ENCODE data around the gene EBLN2.

DNA sequence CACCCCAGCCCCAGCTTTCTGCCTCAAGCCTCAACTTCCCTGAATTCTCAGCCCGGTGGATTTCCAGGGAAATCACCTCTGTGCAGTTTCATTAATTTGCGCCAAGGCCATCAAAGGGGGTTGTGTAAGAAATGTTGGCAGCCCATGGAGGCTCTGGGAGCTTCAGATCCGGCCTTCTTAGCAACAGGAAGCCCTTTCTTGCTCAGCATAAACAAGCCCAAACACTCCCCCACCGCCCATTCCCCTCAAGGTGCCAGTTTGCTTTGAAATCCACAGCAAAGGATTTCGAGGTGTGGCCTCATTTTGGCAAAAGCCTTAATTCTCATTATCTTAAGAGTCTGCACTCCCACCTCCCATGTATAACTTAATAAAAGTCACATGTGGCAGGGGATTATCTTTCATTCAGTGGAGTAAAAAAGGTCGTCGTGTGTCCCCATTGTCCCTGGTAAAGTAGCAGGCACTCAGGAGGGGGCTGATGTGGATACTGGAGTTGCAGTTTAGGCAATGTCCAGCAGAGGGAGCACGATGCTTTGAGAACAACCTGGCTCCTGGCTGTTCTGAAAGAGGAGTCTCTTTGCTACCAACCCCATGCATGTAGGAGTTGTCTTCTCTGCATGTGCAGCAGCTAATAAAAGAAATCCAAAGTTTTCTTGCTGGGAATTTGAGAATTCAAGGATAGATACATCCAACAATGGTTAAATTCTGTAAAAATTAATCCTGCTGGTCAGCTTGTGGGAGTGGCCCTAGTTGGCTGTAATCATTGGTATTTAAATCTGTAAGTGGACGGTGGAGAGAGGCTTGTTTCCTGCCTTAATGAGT, 39.5 kb downstream of the EBLN2 start:
- no peak for TF ChIP-seq EZH2 (IDR thresholded peaks at IDR 0.05; ENCODE audit: borderline replicate concordance, low read length)
- TF ChIP-seq, protein P1, sequence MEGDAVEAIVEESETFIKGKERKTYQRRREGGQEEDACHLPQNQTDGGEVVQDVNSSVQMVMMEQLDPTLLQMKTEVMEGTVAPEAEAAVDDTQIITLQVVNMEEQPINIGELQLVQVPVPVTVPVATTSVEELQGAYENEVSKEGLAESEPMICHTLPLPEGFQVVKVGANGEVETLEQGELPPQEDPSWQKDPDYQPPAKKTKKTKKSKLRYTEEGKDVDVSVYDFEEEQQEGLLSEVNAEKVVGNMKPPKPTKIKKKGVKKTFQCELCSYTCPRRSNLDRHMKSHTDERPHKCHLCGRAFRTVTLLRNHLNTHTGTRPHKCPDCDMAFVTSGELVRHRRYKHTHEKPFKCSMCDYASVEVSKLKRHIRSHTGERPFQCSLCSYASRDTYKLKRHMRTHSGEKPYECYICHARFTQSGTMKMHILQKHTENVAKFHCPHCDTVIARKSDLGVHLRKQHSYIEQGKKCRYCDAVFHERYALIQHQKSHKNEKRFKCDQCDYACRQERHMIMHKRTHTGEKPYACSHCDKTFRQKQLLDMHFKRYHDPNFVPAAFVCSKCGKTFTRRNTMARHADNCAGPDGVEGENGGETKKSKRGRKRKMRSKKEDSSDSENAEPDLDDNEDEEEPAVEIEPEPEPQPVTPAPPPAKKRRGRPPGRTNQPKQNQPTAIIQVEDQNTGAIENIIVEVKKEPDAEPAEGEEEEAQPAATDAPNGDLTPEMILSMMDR (IDR thresholded peaks at IDR 0.05; ENCODE audit: low read length) = peak; percentile 88

All from OCI-LY1 (cell line).